Neural progenitor cell (in vitro differentiated cells): Measurements from ENCODE around the gene ASTN2. TPM values are rescaled to one million over a fixed set of nuclear protein-coding genes. Genes with fewer than 3 reads are reported as not detected.
"Not testable (repeated sequence)": the region's sequence is repeated elsewhere in the genome, so short reads cannot be mapped to it uniquely, and the experiment has no call there.

Experiments
- DNase-seq: peaks from one replicate; pipeline ENCODE4 v3.0.0-alpha.2; 2016; ENCODE audit warnings: low spot score
- H2AFZ ChIP-seq: fragments of 200-600 bp; sonication (generic); replicated peaks from 2 replicates; pipeline ENCODE4 v1.6.1; 2016; ENCODE audit warnings: antibody characterized with exemption
- H3F3A ChIP-seq: fragments of 200-600 bp; sonication (generic); 2 replicates; pipeline ENCODE4 v1.6.1; 2016; ENCODE audit warnings: antibody characterized with exemption, low read depth
- H3K27ac ChIP-seq: fragments of 200-600 bp; sonication (generic); 2 replicates; pipeline ENCODE4 v1.5.1; 2016; ENCODE audit warnings: mild to moderate bottlenecking
- H3K27me3 ChIP-seq: fragments of 200-600 bp; sonication (generic); 2 replicates; pipeline ENCODE4 v1.6.1; 2016; ENCODE audit warnings: mild to moderate bottlenecking, moderate library complexity
- H3K36me3 ChIP-seq: fragments of 200-600 bp; sonication (generic); 2 replicates; pipeline ENCODE4 v1.5.1; 2016
- H3K4me1 ChIP-seq: fragments of 200-600 bp; sonication (generic); 2 replicates; pipeline ENCODE4 v1.6.1; 2016; ENCODE audit warnings: mixed run types
- H3K4me2 ChIP-seq: fragments of 200-600 bp; sonication (generic); 2 replicates; pipeline ENCODE4 v1.6.1; 2016
- H3K4me3 ChIP-seq: fragments of 200-600 bp; sonication (generic); 2 replicates; pipeline ENCODE4 v1.5.1; 2016
- H3K79me2 ChIP-seq: fragments of 200-600 bp; sonication (generic); 2 replicates; pipeline ENCODE4 v1.6.1; 2016; ENCODE audit warnings: low read depth
- H3K9ac ChIP-seq: fragments of 200-600 bp; sonication (generic); 2 replicates; pipeline ENCODE4 v1.6.1; 2016
- H3K9me3 ChIP-seq: fragments of 200-600 bp; sonication (generic); 2 replicates; pipeline ENCODE4 v1.5.1; 2016; ENCODE audit warnings: low read depth
- H4K20me1 ChIP-seq: fragments of 200-600 bp; sonication (generic); 2 replicates; pipeline ENCODE4 v1.6.1; 2016; ENCODE audit warnings: low read depth
- H3K27ac Mint-ChIP-seq: 3 replicates; pipeline ENCODE4 v1.8.0; 2021; ENCODE audit warnings: mixed read lengths
- H3K27me3 Mint-ChIP-seq: 2 replicates; pipeline ENCODE4 v1.8.0; 2022; ENCODE audit warnings: low read depth, mild to moderate bottlenecking, inconsistent platforms, moderate library complexity, mixed read lengths; ENCODE audit not compliant: insufficient read depth
- H3K36me3 Mint-ChIP-seq: 3 replicates; pipeline ENCODE4 v1.8.0; 2021; ENCODE audit warnings: mixed read lengths
- H3K4me1 Mint-ChIP-seq: 3 replicates; pipeline ENCODE4 v1.8.0; 2021; ENCODE audit warnings: mixed read lengths
- H3K4me3 Mint-ChIP-seq: 3 replicates; pipeline ENCODE4 v1.8.0; 2021; ENCODE audit warnings: mild to moderate bottlenecking, moderate library complexity, mixed read lengths
- H3K9me3 Mint-ChIP-seq: 3 replicates; pipeline ENCODE4 v1.8.0; 2020; ENCODE audit warnings: mixed read lengths
- CTCF ChIP-seq: fragments of 200-600 bp; sonication (generic); IDR thresholded peaks from 2 replicates; pipeline ENCODE4 v1.5.1; 2017; ENCODE audit warnings: antibody characterized with exemption, mild to moderate bottlenecking
- EZH2 ChIP-seq: fragments of 200-600 bp; sonication (generic); IDR thresholded peaks from 2 replicates; pipeline ENCODE4 v1.6.1; 2017; ENCODE audit warnings: antibody characterized with exemption, mild to moderate bottlenecking, moderate library complexity
- EZH2phosphoT487 ChIP-seq: fragments of 200-600 bp; sonication (generic); IDR thresholded peaks from 2 replicates; pipeline ENCODE4 v1.6.1; 2017; ENCODE audit warnings: antibody characterized with exemption
- total RNA-seq: library from RNA; depleted of rRNA; stranded (reverse); fragments of >200 nt; gene quantifications from 2 replicates; pipeline ENCODE4 v1.2.3, GENCODE V29; 2015; ENCODE audit warnings: low replicate concordance

ASTN2 gene
- total RNA-seq, 1 donor from 2014 or later, result 8.0 TPM

DNA sequence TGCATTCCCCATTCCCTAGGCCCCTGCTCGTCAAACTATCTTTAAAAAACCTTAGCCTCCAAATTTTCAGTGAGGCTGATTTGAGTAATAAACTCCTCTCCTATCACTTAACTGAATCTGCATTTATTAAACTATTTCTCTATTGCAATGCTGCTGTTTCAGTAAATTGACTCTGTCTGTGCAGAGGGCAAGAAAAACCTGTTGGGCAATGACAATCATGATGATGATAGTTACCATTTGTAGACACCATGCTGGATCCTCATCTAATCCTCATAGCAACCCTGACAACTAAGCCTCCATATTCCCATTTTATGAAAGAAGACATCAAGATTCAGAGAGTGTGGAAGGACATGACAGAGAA lies 514.9 kb downstream of the ASTN2 start:
- no peak overlapping the region for H3K27ac ChIP-seq

GRCh38 chr9:116899337-116900006 lies 515.4 kb downstream of the ASTN2 start:
- H3K27ac ChIP-seq, result no peak overlapping the region
- Mint-ChIP-seq H3K27ac (no peak overlapping the region), H3K4me1 (no peaks in the 10 kb centered on the region), H3K27me3 (no peaks in the 10 kb centered on the region), H3K4me3 (no peak overlapping the region), H3K36me3 (no peaks in the 10 kb centered on the region), H3K9me3 (peaks cover 6% of the 10 kb centered on the region)
- no peak for DNase-seq
- H3K27me3 ChIP-seq, result no peaks in the 10 kb centered on the region
- no peak overlapping the region for H3K4me2 ChIP-seq
- no peaks in the 10 kb centered on the region for H3K36me3 ChIP-seq
- no peaks in the 10 kb centered on the region for H4K20me1 ChIP-seq
- no peaks in the 10 kb centered on the region for H3K9me3 ChIP-seq
- no peaks in the 10 kb centered on the region for H3K79me2 ChIP-seq
- peaks cover 4% of the 10 kb centered on the region for H3K4me1 ChIP-seq
- no peak for TF ChIP-seq EZH2
- TF ChIP-seq EZH2phosphoT487, result no peak
- TF ChIP-seq CTCF, result no peak
- H3K4me3 ChIP-seq, result no peak overlapping the region
- H3F3A ChIP-seq, result peaks cover 4% of the 10 kb centered on the region
- H2AFZ ChIP-seq, result no peak overlapping the region
- H3K9ac ChIP-seq, result no peak overlapping the region

More for the DNA sequence above, 514.9 kb downstream of the ASTN2 start:
- Histone ChIP-seq H3K9me3 (no peaks in the 10 kb centered on the region), H3K4me2 (no peak overlapping the region), H3K27me3 (no peaks in the 10 kb centered on the region), H4K20me1 (no peaks in the 10 kb centered on the region), H3K36me3 (no peaks in the 10 kb centered on the region), H3F3A (peaks cover 9% of the 10 kb centered on the region), H3K4me1 (peaks cover 9% of the 10 kb centered on the region), H3K79me2 (no peaks in the 10 kb centered on the region), H3K4me3 (no peak overlapping the region), H2AFZ (no peak overlapping the region), H3K9ac (no peak overlapping the region)
- H3K27ac Mint-ChIP-seq, result no peak overlapping the region
- no peak for DNase-seq
- TF ChIP-seq CTCF (no peak), EZH2phosphoT487 (no peak), EZH2 (no peak)
- no peaks in the 10 kb centered on the region for H3K27me3 Mint-ChIP-seq
- peaks cover 4% of the 10 kb centered on the region for H3K4me1 Mint-ChIP-seq
- H3K9me3 Mint-ChIP-seq, result peaks cover 6% of the 10 kb centered on the region
- H3K4me3 Mint-ChIP-seq, result no peak overlapping the region
- no peaks in the 10 kb centered on the region for H3K36me3 Mint-ChIP-seq

DNA sequence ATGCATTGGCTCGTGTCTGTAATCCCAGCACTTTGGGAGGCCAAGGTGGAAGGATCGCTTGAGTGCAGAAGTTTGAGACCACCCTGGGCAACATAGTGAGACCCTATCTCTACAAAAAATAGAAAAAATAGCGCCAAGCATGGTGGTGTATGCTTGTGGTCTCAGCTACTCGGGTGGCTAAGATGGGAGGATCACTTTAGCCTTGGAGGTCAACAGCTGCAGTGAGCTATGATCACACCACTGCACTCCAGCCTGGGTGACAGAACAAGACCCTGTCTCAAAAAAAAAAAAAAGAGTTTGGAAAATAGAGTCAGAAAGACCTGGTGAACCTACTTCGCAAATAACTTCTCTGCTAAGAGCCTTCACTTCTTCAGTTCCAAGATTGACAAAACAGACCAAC lies 516.7 kb downstream of the ASTN2 start:
- H3K27ac Mint-ChIP-seq, H3K9me3 ChIP-seq, H3F3A ChIP-seq, H3K27me3 ChIP-seq, H3K4me3 Mint-ChIP-seq, H3K4me1 ChIP-seq, H3K4me1 Mint-ChIP-seq, H3K27me3 Mint-ChIP-seq, H2AFZ ChIP-seq, DNase-seq, H4K20me1 ChIP-seq, H3K4me3 ChIP-seq, H3K79me2 ChIP-seq, H3K4me2 ChIP-seq, H3K9ac ChIP-seq, H3K36me3 Mint-ChIP-seq, H3K9me3 Mint-ChIP-seq, H3K36me3 ChIP-seq, H3K27ac ChIP-seq: not testable (repeated sequence)

DNA sequence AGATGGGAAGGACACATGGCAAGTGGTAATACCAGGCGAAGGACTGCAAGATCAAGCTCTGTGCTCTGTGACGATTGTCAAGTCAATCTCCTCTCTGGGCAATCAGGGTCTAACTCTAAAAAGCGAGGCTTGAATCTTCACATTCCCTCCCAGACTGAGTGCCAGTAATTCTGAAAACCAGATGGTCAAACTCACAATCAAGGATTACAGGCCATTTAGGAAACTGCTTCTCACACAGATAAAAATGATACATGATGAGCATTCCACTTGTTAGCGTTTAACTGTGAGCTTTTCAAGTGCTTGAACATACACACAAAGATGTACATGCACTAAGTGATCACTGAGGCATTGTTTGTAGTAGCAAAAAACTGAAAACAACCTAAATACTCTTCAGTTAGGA lies 517.7 kb downstream of the ASTN2 start:
- Histone ChIP-seq H3K27ac (no peak overlapping the region), H3K9me3 (no peaks in the 10 kb centered on the region), H3K27me3 (no peaks in the 10 kb centered on the region), H3F3A (no peaks in the 10 kb centered on the region), H3K4me3 (no peak overlapping the region), H3K4me1 (no peaks in the 10 kb centered on the region), H2AFZ (no peak overlapping the region), H3K4me2 (no peak overlapping the region), H4K20me1 (no peaks in the 10 kb centered on the region), H3K36me3 (no peaks in the 10 kb centered on the region), H3K79me2 (no peaks in the 10 kb centered on the region), H3K9ac (no peak overlapping the region)
- TF ChIP-seq EZH2 (no peak), CTCF (no peak), EZH2phosphoT487 (no peak)
- no peak for DNase-seq
- Mint-ChIP-seq H3K4me3 (no peak overlapping the region), H3K27me3 (no peaks in the 10 kb centered on the region), H3K4me1 (no peaks in the 10 kb centered on the region), H3K27ac (no peak overlapping the region), H3K9me3 (peaks cover 6% of the 10 kb centered on the region), H3K36me3 (no peaks in the 10 kb centered on the region)
